ENCODE data around the gene C15orf39. TPM values are rescaled to one million over a fixed set of nuclear protein-coding genes. Genes with fewer than 3 reads are reported as not detected.

The C15orf39 gene
- total and polyA plus RNA-seq, 2 of the 13 experiments (the other 11 are each of a cell fraction or from before 2014, with no cell fraction given) = 6.2 to 13.5 TPM

DNA sequence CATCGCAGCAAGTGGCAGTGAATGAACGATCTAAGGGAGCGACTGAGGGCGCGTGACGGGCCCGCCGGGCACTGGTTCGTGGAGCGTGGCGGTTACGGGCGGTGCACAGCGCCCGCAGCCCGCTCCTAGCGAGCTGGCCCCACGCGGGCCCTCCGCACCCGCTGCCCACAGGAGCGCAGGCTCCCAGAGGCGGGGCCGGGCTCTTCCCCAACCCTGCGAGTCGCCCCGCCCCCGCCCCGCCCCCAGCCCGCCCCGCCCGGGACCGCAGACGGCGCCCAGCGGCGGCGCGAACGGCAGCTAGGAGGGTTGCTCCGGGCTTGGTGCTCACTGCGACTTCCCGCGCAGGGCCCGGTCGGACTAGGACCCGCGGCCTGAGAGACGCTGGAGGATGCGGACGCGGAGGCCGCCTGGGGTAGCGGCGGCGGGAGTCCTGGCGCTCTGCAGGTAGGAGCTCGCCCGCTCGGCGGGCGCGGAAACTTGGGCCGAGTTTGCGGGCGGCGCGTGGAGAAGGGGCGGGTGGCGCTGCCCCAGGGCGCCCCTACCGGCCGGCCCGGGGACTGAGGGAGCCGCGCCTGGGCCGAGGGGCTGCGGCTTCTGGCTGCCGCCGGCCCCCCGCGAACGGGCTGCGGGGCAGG lies at the start of gene C15orf39 (continued):
- TF ChIP-seq, protein P1, sequence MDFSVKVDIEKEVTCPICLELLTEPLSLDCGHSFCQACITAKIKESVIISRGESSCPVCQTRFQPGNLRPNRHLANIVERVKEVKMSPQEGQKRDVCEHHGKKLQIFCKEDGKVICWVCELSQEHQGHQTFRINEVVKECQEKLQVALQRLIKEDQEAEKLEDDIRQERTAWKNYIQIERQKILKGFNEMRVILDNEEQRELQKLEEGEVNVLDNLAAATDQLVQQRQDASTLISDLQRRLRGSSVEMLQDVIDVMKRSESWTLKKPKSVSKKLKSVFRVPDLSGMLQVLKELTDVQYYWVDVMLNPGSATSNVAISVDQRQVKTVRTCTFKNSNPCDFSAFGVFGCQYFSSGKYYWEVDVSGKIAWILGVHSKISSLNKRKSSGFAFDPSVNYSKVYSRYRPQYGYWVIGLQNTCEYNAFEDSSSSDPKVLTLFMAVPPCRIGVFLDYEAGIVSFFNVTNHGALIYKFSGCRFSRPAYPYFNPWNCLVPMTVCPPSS (IDR thresholded peaks at IDR 0.05) = no peak
- TF ChIP-seq ZNF232 (CRISPR knock-in tag; IDR thresholded peaks at IDR 0.05; ENCODE audit: borderline replicate concordance) = peak; percentile 90
- TF ChIP-seq, protein P2, sequence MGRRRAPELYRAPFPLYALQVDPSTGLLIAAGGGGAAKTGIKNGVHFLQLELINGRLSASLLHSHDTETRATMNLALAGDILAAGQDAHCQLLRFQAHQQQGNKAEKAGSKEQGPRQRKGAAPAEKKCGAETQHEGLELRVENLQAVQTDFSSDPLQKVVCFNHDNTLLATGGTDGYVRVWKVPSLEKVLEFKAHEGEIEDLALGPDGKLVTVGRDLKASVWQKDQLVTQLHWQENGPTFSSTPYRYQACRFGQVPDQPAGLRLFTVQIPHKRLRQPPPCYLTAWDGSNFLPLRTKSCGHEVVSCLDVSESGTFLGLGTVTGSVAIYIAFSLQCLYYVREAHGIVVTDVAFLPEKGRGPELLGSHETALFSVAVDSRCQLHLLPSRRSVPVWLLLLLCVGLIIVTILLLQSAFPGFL (CRISPR knock-in tag; IDR thresholded peaks at IDR 0.05) = 0 out of 2 replicates have a peak, but pooled peaks have one; percentile 69
- no peak for TF ChIP-seq JUNB (CRISPR knock-in tag; IDR thresholded peaks at IDR 0.05; ENCODE audit: borderline replicate concordance)
- no peak for TF ChIP-seq ZNF282 (IDR thresholded peaks at IDR 0.05; ENCODE audit: partially characterized antibody)
- TF ChIP-seq MED8 (CRISPR knock-in tag; IDR thresholded peaks at IDR 0.05; ENCODE audit: insufficient replicate concordance) = peak; percentile 73
- peak; percentile 97 for TF ChIP-seq TAF1 (CRISPR knock-in tag; IDR thresholded peaks at IDR 0.05)
- peak; percentile 90 for TF ChIP-seq PHF8 (CRISPR knock-in tag; IDR thresholded peaks at IDR 0.05)
- no peak for TF ChIP-seq HMG20B (CRISPR knock-in tag; conservative IDR thresholded peaks at IDR 0.05)
- no peak for TF ChIP-seq ZNF615 (CRISPR knock-in tag; IDR thresholded peaks at IDR 0.05; ENCODE audit: borderline replicate concordance)
- TF ChIP-seq KAT8 (CRISPR knock-in tag; IDR thresholded peaks at IDR 0.05) = 0 out of 2 replicates have a peak, but pooled peaks have one; percentile 72
- peak; percentile 64; the same call in 1 of the 2 replicates for TF ChIP-seq DMAP1 (CRISPR knock-in tag; IDR thresholded peaks at IDR 0.05)
- peak; percentile 39; the same call in 1 of the 2 replicates for TF ChIP-seq ETV5 (CRISPR knock-in tag; IDR thresholded peaks at IDR 0.05; ENCODE audit: borderline replicate concordance)
- TF ChIP-seq HES4 (CRISPR knock-in tag; IDR thresholded peaks at IDR 0.05; ENCODE audit: borderline replicate concordance) = no peak

Measured in HepG2 (cell line).